H1 (cell line): ENCODE measurements around the gene PLAC1. TPM values are rescaled to one million over a fixed set of nuclear protein-coding genes. Genes with fewer than 3 reads are reported as not detected.

Experiments used
- BRCA1 ChIP-seq: IDR thresholded peaks from 2 replicates; pipeline ENCODE4 v1.6.1; 2012; ENCODE audit warnings: low read depth, low read length, improper control_type of control experiment
- CBX5 ChIP-seq: fragments of 300-800, 300-1000 bp; sonication (generic); IDR thresholded peaks from 2 replicates; pipeline ENCODE4 v1.7.1; 2016; ENCODE audit warnings: antibody characterized with exemption, low read length, low read depth
- CBX8 ChIP-seq: fragments of 300-800, 300-1000 bp; sonication (generic); IDR thresholded peaks from 2 replicates; pipeline ENCODE4 v1.7.1; 2016; ENCODE audit warnings: low read depth, low read length, borderline replicate concordance
- CHD1 ChIP-seq: IDR thresholded peaks from 2 replicates; pipeline ENCODE4 v1.6.1; 2012; ENCODE audit warnings: low read depth, low read length, improper control_type of control experiment
- CHD7 ChIP-seq: fragments of 300-600 bp; sonication (generic); IDR thresholded peaks from 2 replicates; pipeline ENCODE4 v1.7.1; 2012; ENCODE audit warnings: low read length, moderate library complexity, mild to moderate bottlenecking, inconsistent platforms; ENCODE audit not compliant: insufficient replicate concordance
- CTBP2 ChIP-seq: IDR thresholded peaks from 2 replicates; pipeline ENCODE4 v1.7.0; 2011; ENCODE audit warnings: borderline replicate concordance, mild to moderate bottlenecking, moderate library complexity, mixed read lengths, low read length; ENCODE audit not compliant: insufficient read depth, insufficient read length
- MAFK ChIP-seq: IDR thresholded peaks from 2 replicates; pipeline ENCODE4 v1.6.1; 2012; ENCODE audit warnings: low read depth, mild to moderate bottlenecking, improper control_type of control experiment, low read length
- MAX ChIP-seq: IDR thresholded peaks from 2 replicates; pipeline ENCODE4 v1.6.1; 2012; ENCODE audit warnings: inconsistent platforms
- POLR2A ChIP-seq, 2 experiments: IDR thresholded peaks; 1 replicate in 1 of 2; 2 replicates in 1 of 2; pipeline ENCODE4 v1.6.1; 2011; ENCODE audit warnings: low read depth in 2 of 2, low read length in 2 of 2, mild to moderate bottlenecking in 2 of 2; ENCODE audit errors: control extremely low read depth in 1 of 2
- POLR2AphosphoS5 ChIP-seq: IDR thresholded peaks from 2 replicates; pipeline ENCODE4 v1.6.1; 2011; ENCODE audit warnings: low read depth, low read length
- RXRA ChIP-seq: IDR thresholded peaks from 2 replicates; pipeline ENCODE4 v1.6.1; 2011; ENCODE audit warnings: low read depth, mild to moderate bottlenecking, low read length, moderate library complexity; ENCODE audit not compliant: insufficient read depth
- SP2 ChIP-seq: IDR thresholded peaks from 2 replicates; pipeline ENCODE4 v1.6.1; 2012; ENCODE audit warnings: mild to moderate bottlenecking, low read length, inconsistent platforms
- TEAD4 ChIP-seq: IDR thresholded peaks from 2 replicates; pipeline ENCODE4 v1.6.1; 2012; ENCODE audit warnings: low read depth, low read length, inconsistent platforms, mixed read lengths
- polyA plus RNA-seq, 7 experiments: library from polyadenylated mRNA; depleted of rRNA in 3 of 7; stranded (reverse) in 5 of 7; unstranded in 2 of 7; fragments of >200 nt in 5 of 7; fragments of 200-250 nt in 2 of 7; gene quantifications; 1 replicate in 5 of 7; 2 replicates in 1 of 7; 4 replicates in 1 of 7; pipeline versions ENCODE4 v1.2.1 to v1.2.3, GENCODE V29; 2011 to 2013; ENCODE audit warnings: missing spikeins in 2 of 7, mixed read lengths in 2 of 7
- total RNA-seq: library from RNA; stranded (reverse); fragmentation: NEBNext Ultra II Directional; extraction: Animal tissue kit (Norgen Biotek cat#: 25700); gene quantifications from 2 replicates; pipeline ENCODE4 v1.2.1, GENCODE V29; 2021

PLAC1 gene
- total and polyA plus RNA-seq, 2 of the 8 experiments (the other 6 are each of a cell fraction or from before 2014, with no cell fraction given) = 1.8 TPM; not detected in 1

- TF ChIP-seq CHD7 (no peak), SP2 (no peak), BRCA1 (no peak), CBX5 (no peak), CHD1 (no peak), TEAD4 (no peak), CBX8 (no peak), RXRA (no peak), CTBP2 (no peak), POLR2AphosphoS5 (no peak), MAFK (no peak), MAX (no peak), POLR2A (IDR thresholded peaks at IDR 0.05; ENCODE audit: control extremely low read depth in 1 of 2, low read depth in 2 of 2, low read length in 2 of 2) (no peak)
These were observed 8.5 kb downstream of the PLAC1 start (continued) for GRCh38 chrX:134649770-134650169.
